BJ (cell line): ENCODE measurements around the gene PAF1. TPM values are rescaled to one million over a fixed set of nuclear protein-coding genes. Genes with fewer than 3 reads are reported as not detected.

Source experiments
- CTCF ChIA-PET: fragments of 350-600 bp; formaldehyde crosslinking; extraction: SDS; loops from one replicate; lab custom pipeline; 2021; ENCODE audit warnings: antibody characterized with exemption, inconsistent platforms; lab: Yijun Ruan, JAX
- POLR2A ChIA-PET: fragments of 300-600 bp; sonication (Branson Sonifier 250); formaldehyde crosslinking; extraction: SDS; loops from one replicate; lab custom pipeline; 2021; ENCODE audit warnings: antibody characterized with exemption; lab: Charles Lee
- DNase-seq: peaks from one replicate; pipeline ENCODE4 v3.0.0-alpha.2; 2011; ENCODE audit warnings: low read depth
- H3K27me3 ChIP-seq: 2 replicates; pipeline ENCODE4 v1.6.0; 2011; ENCODE audit warnings: low read length; ENCODE audit not compliant: control insufficient read depth, insufficient read depth
- H3K36me3 ChIP-seq: 2 replicates; pipeline ENCODE4 v1.5.1; 2011; ENCODE audit warnings: low read length; ENCODE audit not compliant: control insufficient read depth, insufficient read depth
- H3K4me3 ChIP-seq: 2 replicates; pipeline ENCODE4 v1.5.1; 2011; ENCODE audit warnings: low read depth, mild to moderate bottlenecking, control low read depth, low read length
- CTCF ChIP-seq: IDR thresholded peaks from 2 replicates; pipeline ENCODE4 v1.5.1; 2011; ENCODE audit warnings: low read depth, mild to moderate bottlenecking, control low read depth, inconsistent platforms, low read length, moderate library complexity; ENCODE audit not compliant: insufficient read depth
- polyA plus RNA-seq: library from polyadenylated mRNA; depleted of rRNA; stranded (reverse); fragments of >200 nt; gene quantifications from 2 replicates; pipeline ENCODE4 v1.2.3, GENCODE V29; 2011

Gene PAF1
- polyA plus RNA-seq, 1 experiment, result 50.2 TPM

- peaks cover 17% of the 10 kb centered on the region for H3K36me3 ChIP-seq
- no peak for TF ChIP-seq CTCF
- no peak overlapping the region for H3K4me3 ChIP-seq
- H3K27me3 ChIP-seq, result no peaks in the 10 kb centered on the region
- ChIA-PET CTCF (interaction anchor here (0.6 to 3.9 kb wide), 8 partner anchors 10 to 106 kb away, joined by 3 to 22 read pairs (median 6); partner anchors contain the start of genes EID2B and PLEKHG2), POLR2A (interaction anchor here (0.6 to 0.8 kb wide), 6 partner anchors 16 to 55 kb away, joined by 3 to 7 read pairs (median 4); partner anchors contain the start of genes PAF1, PLEKHG2 and TIMM50)
- DNase-seq, result peak; percentile 63
These were observed 37.6 kb upstream of the PAF1 start for GRCh38 chr19:39428283-39429112.

GRCh38 chr19:39427707-39428106, 36.8 kb upstream of the PAF1 start:
- no peak overlapping the region for H3K4me3 ChIP-seq
- CTCF ChIA-PET, result interaction anchor here (0.6 to 3.9 kb wide), 6 partner anchors 11 to 106 kb away, joined by 3 to 22 read pairs (median 10); partner anchors contain the start of gene PLEKHG2
- no peak for DNase-seq
- H3K27me3 ChIP-seq, result no peaks in the 10 kb centered on the region
- POLR2A ChIA-PET, result interaction anchor here (0.6 kb wide), 2 partner anchors 31 to 54 kb away, joined by 4 to 7 read pairs; no protein-coding TSS in a partner anchor
- H3K36me3 ChIP-seq, result peaks cover 15% of the 10 kb centered on the region
- no peak for TF ChIP-seq CTCF

- POLR2A ChIA-PET, result no interaction called here
- H3K27me3 ChIP-seq, result no peaks in the 10 kb centered on the region
- peaks cover 19% of the 10 kb centered on the region for H3K36me3 ChIP-seq
- CTCF ChIA-PET, result interaction anchor here (3.0 to 3.9 kb wide), 2 partner anchors 12 to 28 kb away, joined by 14 to 22 read pairs; no protein-coding TSS in a partner anchor
- no peak for TF ChIP-seq CTCF
- no peak overlapping the region for H3K4me3 ChIP-seq
- no peak for DNase-seq
These were observed 35.3 kb upstream of the PAF1 start for GRCh38 chr19:39426170-39426569.

GRCh38 chr19:39425744-39426143, 34.8 kb upstream of the PAF1 start:
- ChIA-PET POLR2A (no interaction called here), CTCF (interaction anchor here (3.0 to 3.9 kb wide), 2 partner anchors 11 to 27 kb away, joined by 14 to 22 read pairs; no protein-coding TSS in a partner anchor)
- Histone ChIP-seq H3K36me3 (peaks cover 18% of the 10 kb centered on the region), H3K27me3 (no peaks in the 10 kb centered on the region), H3K4me3 (no peak overlapping the region)
- TF ChIP-seq CTCF, result no peak
- no peak for DNase-seq

GRCh38 chr19:39424934-39425333, 34.0 kb upstream of the PAF1 start:
- no peak overlapping the region for H3K4me3 ChIP-seq
- no peak for TF ChIP-seq CTCF
- no peaks in the 10 kb centered on the region for H3K27me3 ChIP-seq
- no peak for DNase-seq
- ChIA-PET CTCF (interaction anchor here (1.4 kb wide), 1 partner anchor 11 kb away, joined by 4 read pairs; no protein-coding TSS in a partner anchor), POLR2A (interaction anchor here (0.6 kb wide), 2 partner anchors 19 to 23 kb away, joined by 3 to 8 read pairs; no protein-coding TSS in a partner anchor)
- peaks cover 20% of the 10 kb centered on the region for H3K36me3 ChIP-seq
